K562 (cell line): Measurements from ENCODE around the gene KIF23. TPM values are rescaled to one million over a fixed set of nuclear protein-coding genes. Genes with fewer than 3 reads are reported as not detected.

Experiments
- AFF1 ChIP-seq, 2 experiments: fragments of 450-650 bp; IDR thresholded peaks; 2 replicates each; pipeline ENCODE4 v1.6.1; 2018; ENCODE audit warnings: mild to moderate bottlenecking in 2 of 2, low read depth in 1 of 2; ENCODE audit not compliant: partially characterized antibody in 2 of 2
- ARID4B ChIP-seq: sonication (generic); formaldehyde crosslinking; IDR thresholded peaks from 2 replicates; pipeline ENCODE4 v1.8.0; 2022; ENCODE audit warnings: mild to moderate bottlenecking, missing genetic modification reagents
- ATF2 ChIP-seq: sonication (generic); formaldehyde crosslinking; IDR thresholded peaks from 2 replicates; pipeline ENCODE4 v1.8.1; 2022; ENCODE audit warnings: missing genetic modification reagents
- HINFP ChIP-seq: fragments of 450-650 bp; conservative IDR thresholded peaks from 2 replicates; pipeline ENCODE4 v1.6.1; 2016; ENCODE audit warnings: missing genetic modification characterization, low read depth, mild to moderate bottlenecking, control low read depth, missing compliant biosample characterization
- HOMEZ ChIP-seq: fragments of 250-450 bp; sonication (Bioruptor Pico); IDR thresholded peaks from 2 replicates; pipeline ENCODE4 v1.4.0; 2020; ENCODE audit warnings: mild to moderate bottlenecking, moderate library complexity
- ILK ChIP-seq: fragments of 450-650 bp; IDR thresholded peaks from 2 replicates; pipeline ENCODE4 v1.6.1; 2016; ENCODE audit warnings: missing genetic modification characterization, low read depth, mild to moderate bottlenecking, missing compliant biosample characterization, moderate library complexity, borderline replicate concordance
- NFE2L1 ChIP-seq: fragments of 450-650 bp; IDR thresholded peaks from 2 replicates; pipeline ENCODE4 v1.6.1; 2016; ENCODE audit warnings: missing genetic modification characterization, low read depth, mild to moderate bottlenecking, missing compliant biosample characterization, moderate library complexity, borderline replicate concordance
- ZBTB5 ChIP-seq: fragments of 450-650 bp; IDR thresholded peaks from 2 replicates; pipeline ENCODE4 v1.6.1; 2017; ENCODE audit warnings: antibody characterized with exemption
- ZNF507 ChIP-seq: conservative IDR thresholded peaks from 2 replicates; pipeline ENCODE4 v1.6.1; 2017; ENCODE audit warnings: missing genetic modification characterization, missing compliant biosample characterization
- polyA plus RNA-seq, 8 experiments: library from polyadenylated mRNA; depleted of rRNA in 4 of 8; stranded (reverse) in 5 of 8; unstranded in 3 of 8; fragments of >200 nt; fragmentation: Nextera tagmentation in 2 of 8; fragmentation: Illumina TruSeq in 1 of 8; extraction: Ambion mirVana in 2 of 8; extraction: Trizol in 1 of 8; gene quantifications; 2 replicates each; pipeline versions ENCODE4 v1.2.1 to v1.2.3, GENCODE V29; 2011 to 2014; ENCODE audit warnings: inconsistent platforms in 1 of 8, missing spikeins in 1 of 8
- total RNA-seq, 7 experiments: library from RNA; depleted of rRNA in 6 of 7; stranded (reverse); fragments of >200 nt in 6 of 7; fragmentation: Illumina TruSeq in 2 of 7; extraction: Trizol in 2 of 7; gene quantifications; 2 replicates each; pipeline versions ENCODE4 v1.2.1 to v1.2.3, GENCODE V29; 2011 to 2021; ENCODE audit warnings: low replicate concordance in 1 of 7

The KIF23 gene
- total and polyA plus RNA-seq, 9 of the 15 experiments (the other 6 are each of a cell fraction or from before 2014, with no cell fraction given) = 29.4 to 58.2 (median 41.9) TPM

- TF ChIP-seq ATF2 (CRISPR knock-in tag) (no peak), ILK (tag) (no peak), HOMEZ (CRISPR knock-in tag) (no peak), NFE2L1 (tag) (no peak), ARID4B (CRISPR knock-in tag) (peak; percentile 85), HINFP (no peak), ZBTB5 (no peak), AFF1 (IDR thresholded peaks at IDR 0.05; ENCODE audit: low read depth in 1 of 2, partially characterized antibody in 2 of 2) (no peak), ZNF507 (tag) (no peak)
These were observed at the start of gene KIF23 (continued) for GRCh38 chr15:69413822-69414700.
